Lower leg skin (tissue), 4 donors: ENCODE results near the gene PSEN1. TPM values are rescaled to one million over a fixed set of nuclear protein-coding genes. Genes with fewer than 3 reads are reported as not detected.

Experiments used
- DNase-seq, 2 donors: peaks; one replicate each; pipeline ENCODE4 v3.0.0-alpha.2; 2019; ENCODE audit warnings: low spot score in 2 of 2
- H3K4me3 ChIP-seq: fragments of 200-600 bp; sonication (generic); 2 replicates; pipeline ENCODE4 v1.5.1; 2017; ENCODE audit warnings: mild to moderate bottlenecking, low read depth; ENCODE audit not compliant: poor library complexity, severe bottlenecking
- POLR2A ChIP-seq, 2 donors: fragments of 450-650 bp; IDR thresholded peaks; one replicate each; pipeline ENCODE4 v1.6.1; 2016 to 2017; ENCODE audit warnings: antibody characterized with exemption in 2 of 2, mild to moderate bottlenecking in 1 of 2, moderate library complexity in 1 of 2
- WGBS, 2 donors: methylation state at CpG; one replicate each; pipeline ENCODE4 v1.1.5; 2018; 5-methylcytosine and 5-hydroxymethylcytosine counted together
- intact Hi-C: fragments of 100-400 bp; cut with DNase I; formaldehyde crosslinking; loops from one replicate; pipeline ENCODE4 v1.15.0; 2023; ENCODE audit warnings: low total_unique reads
- total RNA-seq, 4 donors: library from RNA; depleted of rRNA; stranded (reverse); fragments of >200 nt; gene quantifications; one replicate each; pipeline ENCODE4 v1.1.0, GENCODE V29; 2016
- TF ChIP-seq, protein P1 (sequence below), 3 donors: fragments of 450-650 bp; IDR thresholded peaks; one replicate each; pipeline ENCODE4 v1.5.1; 2016; ENCODE audit warnings: antibody characterized with exemption in 3 of 3, mild to moderate bottlenecking in 3 of 3, moderate library complexity in 2 of 3

The PSEN1 gene
- total RNA-seq, 4 donors from 2014 or later, result 61.4 to 91.9 (median 63.3) TPM

DNA sequence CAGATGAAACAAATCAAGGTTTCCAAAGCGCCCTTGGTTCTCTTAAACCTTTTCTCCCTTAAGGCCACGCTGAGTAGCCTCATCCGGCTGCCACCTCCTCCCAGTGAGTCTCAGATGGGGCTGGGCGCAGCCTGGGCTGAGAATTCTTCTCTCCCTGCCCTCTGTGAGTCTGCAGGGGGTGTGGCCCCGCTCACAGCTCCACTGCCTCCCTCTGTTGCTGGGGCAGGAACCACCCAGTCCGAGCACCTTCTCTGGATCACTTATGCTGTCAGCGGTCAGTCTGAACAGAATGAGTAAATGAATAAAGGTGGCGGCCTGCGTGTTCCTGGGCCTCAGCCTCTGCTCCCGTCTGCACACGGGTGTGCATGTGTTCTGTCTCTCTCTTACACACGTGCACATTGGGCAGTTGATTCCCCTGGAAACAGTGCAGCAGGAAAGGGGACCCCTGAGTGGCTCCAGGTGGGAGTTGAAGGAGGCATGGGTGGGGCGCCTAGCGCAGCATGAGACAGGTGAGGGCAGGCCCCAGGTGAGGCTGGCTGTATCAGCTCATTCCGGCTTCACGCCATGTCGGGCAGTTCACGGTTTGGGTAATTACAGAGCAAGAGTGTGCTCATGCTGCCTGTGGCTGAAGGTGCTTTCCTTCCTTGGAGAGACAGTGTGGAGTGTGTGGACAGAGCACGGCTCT is 105.3 kb downstream of the PSEN1 start:
- WGBS, 2 donors, result 51 to 70% methylated on average over 19 of the region's 19 CpGs
- no peak overlapping the region for H3K4me3 ChIP-seq
- intact Hi-C loops, result no loop called here
- TF ChIP-seq, protein P1, sequence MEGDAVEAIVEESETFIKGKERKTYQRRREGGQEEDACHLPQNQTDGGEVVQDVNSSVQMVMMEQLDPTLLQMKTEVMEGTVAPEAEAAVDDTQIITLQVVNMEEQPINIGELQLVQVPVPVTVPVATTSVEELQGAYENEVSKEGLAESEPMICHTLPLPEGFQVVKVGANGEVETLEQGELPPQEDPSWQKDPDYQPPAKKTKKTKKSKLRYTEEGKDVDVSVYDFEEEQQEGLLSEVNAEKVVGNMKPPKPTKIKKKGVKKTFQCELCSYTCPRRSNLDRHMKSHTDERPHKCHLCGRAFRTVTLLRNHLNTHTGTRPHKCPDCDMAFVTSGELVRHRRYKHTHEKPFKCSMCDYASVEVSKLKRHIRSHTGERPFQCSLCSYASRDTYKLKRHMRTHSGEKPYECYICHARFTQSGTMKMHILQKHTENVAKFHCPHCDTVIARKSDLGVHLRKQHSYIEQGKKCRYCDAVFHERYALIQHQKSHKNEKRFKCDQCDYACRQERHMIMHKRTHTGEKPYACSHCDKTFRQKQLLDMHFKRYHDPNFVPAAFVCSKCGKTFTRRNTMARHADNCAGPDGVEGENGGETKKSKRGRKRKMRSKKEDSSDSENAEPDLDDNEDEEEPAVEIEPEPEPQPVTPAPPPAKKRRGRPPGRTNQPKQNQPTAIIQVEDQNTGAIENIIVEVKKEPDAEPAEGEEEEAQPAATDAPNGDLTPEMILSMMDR (IDR thresholded peaks at IDR 0.05), result no peak
- no peak for TF ChIP-seq POLR2A (IDR thresholded peaks at IDR 0.05)
- DNase-seq, result no peak

DNA sequence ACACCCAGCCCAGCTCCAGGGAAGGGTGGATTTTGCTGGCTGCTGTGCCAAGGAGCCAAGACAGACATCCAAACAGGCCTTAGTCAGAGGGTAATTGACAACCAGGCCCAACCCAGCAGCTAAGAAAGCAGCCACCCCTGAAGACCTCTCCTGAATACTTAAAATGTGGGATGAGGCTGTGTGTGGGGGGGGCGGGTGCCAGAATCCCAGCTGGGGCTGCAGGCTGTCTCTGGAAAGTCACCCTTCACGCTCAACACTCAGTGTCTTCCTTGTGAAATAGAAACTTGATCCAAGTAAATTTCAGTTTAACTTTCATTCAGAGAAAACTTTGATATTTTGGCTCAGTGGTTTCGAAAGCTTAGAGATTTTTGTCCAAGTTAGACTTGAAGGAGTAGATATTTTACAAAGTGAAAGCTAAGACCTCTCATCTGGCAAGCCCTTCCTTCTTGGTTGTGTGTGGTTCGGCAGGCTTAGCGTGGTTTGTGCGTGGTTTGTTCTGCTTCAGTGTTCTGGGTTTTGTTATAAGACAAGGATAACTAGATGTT is 106.1 kb downstream of the PSEN1 start:
- WGBS, 2 donors, result 44 to 47% methylated on average over 6 of the region's 6 CpGs
- no peak for TF ChIP-seq POLR2A (IDR thresholded peaks at IDR 0.05)
- TF ChIP-seq, protein P1 (IDR thresholded peaks at IDR 0.05), result no peak
- DNase-seq, result no peak
- intact Hi-C loops, result no loop called here
- H3K4me3 ChIP-seq, result no peak overlapping the region

DNA sequence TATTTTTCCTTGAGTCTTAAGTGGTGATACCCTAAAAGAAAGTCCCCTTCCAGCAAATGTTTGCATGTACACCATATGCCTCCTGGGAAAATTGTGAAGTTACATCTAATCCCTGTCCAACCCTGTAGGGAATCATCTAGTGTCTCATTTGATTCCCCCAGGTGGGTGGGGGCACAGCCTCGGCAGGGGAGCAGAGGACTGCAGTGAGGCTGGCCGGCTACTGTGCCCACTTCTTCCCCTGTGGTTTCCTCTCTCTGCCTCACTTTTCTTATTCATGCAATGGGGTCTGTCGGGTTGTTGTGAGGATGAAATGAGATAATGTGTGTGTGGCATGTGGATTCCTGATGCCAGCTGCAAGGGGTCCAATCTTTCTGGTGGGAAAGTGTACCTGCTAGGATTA is 107.0 kb downstream of the PSEN1 start:
- TF ChIP-seq, protein P1 (IDR thresholded peaks at IDR 0.05), result no peak
- TF ChIP-seq POLR2A (IDR thresholded peaks at IDR 0.05), result no peak
- 60 to 82% methylated on average over 3 of the region's 3 CpGs for WGBS, 2 donors
- intact Hi-C loops, result no loop called here
- no peak for DNase-seq
- no peak overlapping the region for H3K4me3 ChIP-seq

DNA sequence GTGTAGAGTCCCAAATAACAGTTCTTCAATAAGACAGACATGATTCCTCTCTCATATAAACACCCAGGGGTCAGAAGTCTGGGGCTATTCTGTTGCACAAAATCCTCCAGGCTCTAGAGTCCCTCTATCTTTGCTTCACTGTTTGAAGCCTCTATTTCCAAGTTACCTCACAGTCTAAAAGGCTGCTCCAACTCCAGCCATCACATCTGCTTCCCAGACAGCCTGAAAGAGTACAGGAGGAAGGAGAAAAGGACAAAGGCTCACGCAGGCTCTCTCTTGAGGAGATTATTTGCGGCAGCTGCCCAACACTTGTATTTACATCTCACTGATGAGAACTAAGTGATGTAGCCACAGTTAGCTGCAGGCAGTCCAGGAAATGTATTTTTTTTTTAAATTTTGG is 107.4 kb downstream of the PSEN1 start:
- TF ChIP-seq, protein P1 (IDR thresholded peaks at IDR 0.05), result no peak
- no peak for TF ChIP-seq POLR2A (IDR thresholded peaks at IDR 0.05)
- DNase-seq, result no peak
- no peak overlapping the region for H3K4me3 ChIP-seq
- intact Hi-C loops, result no loop called here
- 98 to 100% methylated on average over 2 of the region's 2 CpGs for WGBS, 2 donors

DNA sequence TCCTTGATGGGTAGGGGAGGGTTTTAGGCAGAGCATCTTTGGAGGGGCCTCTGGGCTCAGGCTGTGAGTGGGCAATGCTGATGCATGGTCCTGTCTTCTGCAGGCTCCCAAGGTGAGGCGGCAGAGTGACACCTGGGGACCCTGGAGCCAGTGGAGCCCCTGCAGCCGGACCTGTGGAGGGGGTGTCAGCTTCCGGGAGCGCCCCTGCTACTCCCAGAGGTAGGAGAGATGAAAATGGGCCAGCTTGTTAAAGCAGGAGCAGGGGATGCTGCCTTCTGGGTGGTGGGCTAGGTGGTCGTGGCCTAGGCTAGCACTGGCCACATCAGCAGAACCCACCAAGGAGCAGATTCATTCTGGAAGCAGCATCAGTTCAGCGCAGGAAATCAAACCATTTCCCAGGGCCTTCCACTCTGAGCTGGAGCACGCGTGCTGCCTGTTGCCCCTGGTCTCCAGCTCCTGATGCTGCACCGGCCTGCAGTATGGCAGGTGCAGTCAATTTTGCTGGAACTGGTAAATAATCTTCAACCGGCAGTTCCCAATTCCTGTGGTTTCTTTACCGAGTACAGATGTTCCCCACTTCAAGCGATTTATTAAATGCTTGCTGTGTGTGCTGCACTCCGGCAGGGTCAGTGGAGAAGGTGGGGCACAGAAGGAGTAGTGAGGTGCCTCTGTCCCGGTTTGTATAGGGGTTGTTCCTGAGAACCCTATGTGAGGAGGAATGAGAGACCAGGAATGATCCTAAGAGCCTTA is 108.4 kb downstream of the PSEN1 start:
- no peak overlapping the region for H3K4me3 ChIP-seq
- intact Hi-C loops, result no loop called here
- 81 to 91% methylated on average over 13 of the region's 14 CpGs for WGBS, 2 donors
- TF ChIP-seq, protein P1 (IDR thresholded peaks at IDR 0.05), result no peak
- TF ChIP-seq POLR2A (IDR thresholded peaks at IDR 0.05), result no peak
- no peak for DNase-seq
